Sigmoid colon (tissue), 4 donors: ENCODE measurements around the gene STK24.
"Not testable (repeated sequence)": the region's sequence is repeated elsewhere in the genome, so short reads cannot be mapped to it uniquely, and the experiment has no call there.

ENCODE experiments used
- EP300 ChIP-seq, 4 donors: sonication (generic); formaldehyde crosslinking; IDR thresholded peaks; one replicate each; pipeline ENCODE4 v1.6.1; 2017; ENCODE audit warnings: antibody characterized with exemption in 4 of 4
- POLR2AphosphoS5 ChIP-seq, 4 donors: sonication (generic); formaldehyde crosslinking; IDR thresholded peaks; one replicate each; pipeline ENCODE4 v1.6.1; 2017; ENCODE audit warnings: antibody characterized with exemption in 4 of 4
- TF ChIP-seq, protein P1 (sequence below), 4 experiments: fragments of 450-650 bp in 3 of 4; fragments of 200-600 bp in 1 of 4; IDR thresholded peaks; one replicate each; pipeline ENCODE4 v1.5.1; 2016 to 2019; ENCODE audit warnings: antibody characterized with exemption in 4 of 4, mild to moderate bottlenecking in 3 of 4, moderate library complexity in 2 of 4

DNA sequence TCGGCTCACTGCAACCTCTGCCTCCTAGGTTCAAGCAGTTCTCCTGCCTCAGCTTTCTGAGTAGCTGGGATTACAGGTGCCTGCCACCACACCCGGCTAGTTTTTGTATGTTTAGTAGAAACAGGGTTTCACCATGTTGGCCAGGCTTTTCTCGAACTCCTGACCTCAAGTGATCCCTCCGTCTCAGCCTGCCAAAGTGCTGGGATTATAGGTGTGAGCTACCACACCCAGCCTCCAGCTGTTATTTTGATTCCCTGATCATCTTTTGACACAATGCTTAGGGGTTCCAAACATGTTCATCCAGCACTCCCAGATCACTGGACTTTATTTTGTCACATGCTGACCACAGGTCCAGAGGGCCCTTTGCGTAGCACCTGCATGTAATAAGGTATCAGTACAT lies 47.7 kb upstream of the STK24 start:
- TF ChIP-seq, protein P1, sequence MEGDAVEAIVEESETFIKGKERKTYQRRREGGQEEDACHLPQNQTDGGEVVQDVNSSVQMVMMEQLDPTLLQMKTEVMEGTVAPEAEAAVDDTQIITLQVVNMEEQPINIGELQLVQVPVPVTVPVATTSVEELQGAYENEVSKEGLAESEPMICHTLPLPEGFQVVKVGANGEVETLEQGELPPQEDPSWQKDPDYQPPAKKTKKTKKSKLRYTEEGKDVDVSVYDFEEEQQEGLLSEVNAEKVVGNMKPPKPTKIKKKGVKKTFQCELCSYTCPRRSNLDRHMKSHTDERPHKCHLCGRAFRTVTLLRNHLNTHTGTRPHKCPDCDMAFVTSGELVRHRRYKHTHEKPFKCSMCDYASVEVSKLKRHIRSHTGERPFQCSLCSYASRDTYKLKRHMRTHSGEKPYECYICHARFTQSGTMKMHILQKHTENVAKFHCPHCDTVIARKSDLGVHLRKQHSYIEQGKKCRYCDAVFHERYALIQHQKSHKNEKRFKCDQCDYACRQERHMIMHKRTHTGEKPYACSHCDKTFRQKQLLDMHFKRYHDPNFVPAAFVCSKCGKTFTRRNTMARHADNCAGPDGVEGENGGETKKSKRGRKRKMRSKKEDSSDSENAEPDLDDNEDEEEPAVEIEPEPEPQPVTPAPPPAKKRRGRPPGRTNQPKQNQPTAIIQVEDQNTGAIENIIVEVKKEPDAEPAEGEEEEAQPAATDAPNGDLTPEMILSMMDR (IDR thresholded peaks at IDR 0.05), result not testable (repeated sequence)
- not testable (repeated sequence) for TF ChIP-seq EP300, POLR2AphosphoS5 (IDR thresholded peaks at IDR 0.05)
